A549 (cell line): ENCODE measurements around the gene TBXT. TPM values are rescaled to one million over a fixed set of nuclear protein-coding genes. Genes with fewer than 3 reads are reported as not detected.
"Not testable (repeated sequence)": the region's sequence is repeated elsewhere in the genome, so short reads cannot be mapped to it uniquely, and the experiment has no call there.

Source experiments
- ATAC-seq, 2 experiments: fragments of 200-7000 bp in 1 of 2; fragments of >200 bp in 1 of 2; cut with Nextera tagmentation in 1 of 2; cut with Tn5 transposase in 1 of 2; 3 replicates each; pipeline versions ENCODE4 v1.8.0 to v1.9.1; 2018 to 2020; ENCODE audit warnings: mild to moderate bottlenecking in 1 of 2, moderate library complexity in 1 of 2
- CTCF ChIA-PET: fragments of 300-600 bp; sonication (Branson Sonifier 250); formaldehyde crosslinking; extraction: SDS; loops from one replicate; lab custom pipeline; 2021; ENCODE audit warnings: antibody characterized with exemption, inconsistent platforms; lab: Yijun Ruan, JAX
- POLR2A ChIA-PET: fragments of 350-600 bp; formaldehyde crosslinking; extraction: SDS; loops from one replicate; lab custom pipeline; 2021; ENCODE audit warnings: antibody characterized with exemption, inconsistent platforms; lab: Yijun Ruan, JAX
- DNase-seq, 2 experiments: peaks; one replicate each; pipeline versions ENCODE4 v3.0.0 to v3.0.0-alpha.2; 2011 to 2016; ENCODE audit warnings: low read depth in 1 of 2, low spot score in 1 of 2
- FAIRE-seq: peaks from 2 replicates; lab custom pipeline; 2011; peaks lifted over from hg19 to GRCh38; lab: Jason Lieb, UNC
- H3K27ac ChIP-seq, 2 experiments: fragments of >200 bp; sonication (Bioruptor Twin); formaldehyde crosslinking; 3 replicates each; pipeline ENCODE4 v1.5.1; 2016 to 2017
- H3K4me1 ChIP-seq: fragments of >200 bp; sonication (Bioruptor Twin); formaldehyde crosslinking; 3 replicates; pipeline ENCODE4 v1.6.1; 2016
- H3K4me2 ChIP-seq: fragments of >200 bp; sonication (Bioruptor Twin); formaldehyde crosslinking; 3 replicates; pipeline ENCODE4 v1.6.1; 2016
- H3K4me3 ChIP-seq: fragments of >200 bp; sonication (Bioruptor Twin); formaldehyde crosslinking; 3 replicates; pipeline ENCODE4 v1.5.1; 2016
- H3K9me3 ChIP-seq: fragments of >200 bp; sonication (Bioruptor Twin); formaldehyde crosslinking; 3 replicates; pipeline ENCODE4 v1.6.1; 2016
- CEBPB ChIP-seq, 2 experiments: fragments of >200 bp in 1 of 2; sonication (Bioruptor Twin) in 1 of 2; formaldehyde crosslinking in 1 of 2; IDR thresholded peaks; 2 replicates each; pipeline ENCODE4 v1.6.1; 2012 to 2016
- CHD4 ChIP-seq: fragments of 200-600 bp; sonication (generic); IDR thresholded peaks from 2 replicates; pipeline ENCODE4 v1.6.1; 2016; ENCODE audit warnings: antibody characterized with exemption, mild to moderate bottlenecking, borderline replicate concordance
- EHF ChIP-seq: fragments of 250-450 bp; sonication (Bioruptor Pico); IDR thresholded peaks from 2 replicates; pipeline ENCODE4 v1.5.0; 2020; ENCODE audit warnings: mild to moderate bottlenecking
- EHMT2 ChIP-seq: fragments of 200-600 bp; sonication (generic); IDR thresholded peaks from 2 replicates; pipeline ENCODE4 v1.6.1; 2016; ENCODE audit warnings: antibody characterized with exemption, low read depth, mild to moderate bottlenecking, moderate library complexity
- EP300 ChIP-seq, 2 experiments: fragments of >200 bp; sonication (Bioruptor Twin); formaldehyde crosslinking; IDR thresholded peaks; 2 replicates in 1 of 2; 3 replicates in 1 of 2; pipeline ENCODE4 v1.6.1; 2016 to 2017
- ESRRA ChIP-seq: fragments of 150-350 bp; IDR thresholded peaks from 2 replicates; pipeline ENCODE4 v1.6.1; 2014; ENCODE audit warnings: mild to moderate bottlenecking, low read length, borderline replicate concordance
- HDAC2 ChIP-seq: fragments of 200-600 bp; sonication (generic); IDR thresholded peaks from 2 replicates; pipeline ENCODE4 v1.6.1; 2016
- HOXA7 ChIP-seq: fragments of 250-450 bp; sonication (Bioruptor Pico); IDR thresholded peaks from 2 replicates; pipeline ENCODE4 v1.5.0; 2020; ENCODE audit warnings: mild to moderate bottlenecking, moderate library complexity
- HOXB5 ChIP-seq: fragments of 250-450 bp; sonication (Bioruptor Pico); IDR thresholded peaks from 2 replicates; pipeline ENCODE4 v1.5.0; 2020; ENCODE audit warnings: mild to moderate bottlenecking, moderate library complexity
- KDM1A ChIP-seq: fragments of 200-600 bp; sonication (generic); IDR thresholded peaks from 2 replicates; pipeline ENCODE4 v1.6.1; 2016; ENCODE audit warnings: low read depth, mild to moderate bottlenecking
- KDM5A ChIP-seq: fragments of 200-600 bp; sonication (generic); IDR thresholded peaks from 2 replicates; pipeline ENCODE4 v1.6.1; 2016; ENCODE audit warnings: antibody characterized with exemption, mild to moderate bottlenecking
- MAZ ChIP-seq: fragments of 150-350 bp; IDR thresholded peaks from 2 replicates; pipeline ENCODE4 v1.6.1; 2014; ENCODE audit warnings: antibody characterized with exemption, low read depth, low read length, borderline replicate concordance
- NFE2L2 ChIP-seq: fragments of 150-350 bp; conservative IDR thresholded peaks from 2 replicates; pipeline ENCODE4 v1.6.1; 2014; ENCODE audit warnings: low read length
- NPAS2 ChIP-seq: fragments of 250-450 bp; sonication (Bioruptor Pico); IDR thresholded peaks from 2 replicates; pipeline ENCODE4 v1.8.0; 2022; ENCODE audit warnings: mild to moderate bottlenecking, moderate library complexity, borderline replicate concordance
- RAD21 ChIP-seq, 2 experiments: fragments of >200 bp in 1 of 2; sonication (Bioruptor Twin) in 1 of 2; formaldehyde crosslinking in 1 of 2; IDR thresholded peaks in 1 of 2; conservative IDR thresholded peaks in 1 of 2; 2 replicates in 1 of 2; 3 replicates in 1 of 2; pipeline ENCODE4 v1.6.1; 2012 to 2018; ENCODE audit warnings: inconsistent platforms in 1 of 2
- RARB ChIP-seq: fragments of 250-450 bp; sonication (Bioruptor Pico); IDR thresholded peaks from 2 replicates; pipeline ENCODE4 v1.8.0; 2021; ENCODE audit warnings: mild to moderate bottlenecking, moderate library complexity
- RFX5 ChIP-seq: fragments of 450-650 bp; IDR thresholded peaks from 2 replicates; pipeline ENCODE4 v1.7.1; 2014; ENCODE audit warnings: antibody characterized with exemption, mild to moderate bottlenecking, moderate library complexity
- SMC3 ChIP-seq: fragments of >200 bp; sonication (Bioruptor Twin); formaldehyde crosslinking; IDR thresholded peaks from 3 replicates; pipeline ENCODE4 v1.6.1; 2018; ENCODE audit warnings: inconsistent platforms
- SREBF2 ChIP-seq: fragments of 450-650 bp; IDR thresholded peaks from 2 replicates; pipeline ENCODE4 v1.6.1; 2014; ENCODE audit warnings: mild to moderate bottlenecking, moderate library complexity
- ZC3H11A ChIP-seq: fragments of 450-650 bp; IDR thresholded peaks from 2 replicates; pipeline ENCODE4 v1.6.1; 2014; ENCODE audit warnings: antibody characterized with exemption, mild to moderate bottlenecking
- ZSCAN20 ChIP-seq: fragments of 250-450 bp; sonication (Bioruptor Pico); IDR thresholded peaks from 2 replicates; pipeline ENCODE4 v1.8.0; 2022; ENCODE audit warnings: mild to moderate bottlenecking, moderate library complexity
- WGBS: methylation state at CpG from one replicate; pipeline ENCODE4 v1.1.6; 2017; ENCODE audit errors: missing lambda C conversion rate; 5-methylcytosine and 5-hydroxymethylcytosine counted together
- polyA plus RNA-seq, 4 experiments: library from polyadenylated mRNA; depleted of rRNA in 3 of 4; stranded (reverse); fragments of >200 nt; fragmentation: RNase III in 1 of 4; extraction: RNeasy Plus Mini Kit Qiagen cat#74134 plus additional on column Dnase treatment in 1 of 4; gene quantifications; 2 replicates in 3 of 4; 3 replicates in 1 of 4; pipeline ENCODE4 v1.2.3, GENCODE V29; 2011 to 2017
- TF ChIP-seq, protein P1 (sequence below): fragments of 250-450 bp; sonication (Bioruptor Pico); IDR thresholded peaks from 2 replicates; pipeline ENCODE4 v1.5.0; 2021; ENCODE audit warnings: mild to moderate bottlenecking, moderate library complexity, borderline replicate concordance
- TF ChIP-seq, protein P2 (sequence below): fragments of 200-600 bp; sonication (generic); IDR thresholded peaks from 2 replicates; pipeline ENCODE4 v1.6.1; 2016; ENCODE audit warnings: antibody characterized with exemption, mild to moderate bottlenecking, moderate library complexity
- TF ChIP-seq, protein P3 (sequence below): fragments of >200 bp; sonication (Bioruptor Twin); formaldehyde crosslinking; IDR thresholded peaks from 3 replicates; pipeline ENCODE4 v1.6.1; 2016
- TF ChIP-seq, protein P4 (sequence below): IDR thresholded peaks from 2 replicates; pipeline ENCODE4 v1.6.1; 2012
- TF ChIP-seq, protein P5 (sequence below): IDR thresholded peaks from 2 replicates; pipeline ENCODE4 v1.6.1; 2012

Gene TBXT
- polyA plus RNA-seq, 2 of the 4 experiments (the other 2 are of a cell fraction) = not detected

DNA sequence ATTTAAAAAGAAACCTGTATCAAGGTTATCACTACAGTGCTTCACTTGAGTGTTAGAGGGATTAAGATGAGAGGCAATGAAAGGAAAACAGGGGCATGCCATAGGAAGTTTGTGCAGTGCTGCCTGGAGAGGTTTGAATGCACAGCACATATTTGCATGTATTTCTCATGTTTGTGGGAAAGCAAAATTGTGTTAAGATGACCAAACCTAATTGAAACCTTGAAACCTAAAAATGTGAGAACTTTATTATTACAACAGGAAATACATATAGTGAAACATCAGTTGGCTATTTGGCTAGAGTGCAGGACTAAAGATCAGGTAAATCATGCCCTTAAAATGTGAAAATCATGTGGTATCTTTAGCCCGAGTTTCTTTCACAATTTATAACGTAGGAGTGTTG, 8.5 kb upstream of the TBXT start:
- no peak overlapping the region for H3K4me3 ChIP-seq
- H3K9me3 ChIP-seq = no peaks in the 10 kb centered on the region
- ChIA-PET POLR2A (no interaction called here), CTCF (no interaction called here)
- no peaks in the 10 kb centered on the region for H3K4me1 ChIP-seq
- FAIRE-seq = no peak
- WGBS = 2% methylated on average over 2 of the region's 2 CpGs
- TF ChIP-seq HOXB5 (CRISPR knock-in tag) (no peak), KDM1A (no peak), SMC3 (no peak), HDAC2 (no peak), RARB (CRISPR knock-in tag) (no peak), NPAS2 (CRISPR knock-in tag) (no peak), RAD21 (conservative IDR thresholded peaks at IDR 0.05 in 1 of 2, IDR thresholded peaks at IDR 0.05 in 1 of 2) (no peak), CEBPB (IDR thresholded peaks at IDR 0.05) (no peak)
- TF ChIP-seq, protein P1, sequence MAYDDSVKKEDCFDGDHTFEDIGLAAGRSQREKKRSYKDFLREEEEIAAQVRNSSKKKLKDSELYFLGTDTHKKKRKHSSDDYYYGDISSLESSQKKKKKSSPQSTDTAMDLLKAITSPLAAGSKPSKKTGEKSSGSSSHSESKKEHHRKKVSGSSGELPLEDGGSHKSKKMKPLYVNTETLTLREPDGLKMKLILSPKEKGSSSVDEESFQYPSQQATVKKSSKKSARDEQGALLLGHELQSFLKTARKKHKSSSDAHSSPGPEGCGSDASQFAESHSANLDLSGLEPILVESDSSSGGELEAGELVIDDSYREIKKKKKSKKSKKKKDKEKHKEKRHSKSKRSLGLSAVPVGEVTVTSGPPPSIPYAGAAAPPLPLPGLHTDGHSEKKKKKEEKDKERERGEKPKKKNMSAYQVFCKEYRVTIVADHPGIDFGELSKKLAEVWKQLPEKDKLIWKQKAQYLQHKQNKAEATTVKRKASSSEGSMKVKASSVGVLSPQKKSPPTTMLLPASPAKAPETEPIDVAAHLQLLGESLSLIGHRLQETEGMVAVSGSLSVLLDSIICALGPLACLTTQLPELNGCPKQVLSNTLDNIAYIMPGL = no peak
- no peak overlapping the region for H3K4me2 ChIP-seq
- no peak for ATAC-seq
- DNase-seq = no peak
- H3K27ac ChIP-seq = no peak overlapping the region

DNA sequence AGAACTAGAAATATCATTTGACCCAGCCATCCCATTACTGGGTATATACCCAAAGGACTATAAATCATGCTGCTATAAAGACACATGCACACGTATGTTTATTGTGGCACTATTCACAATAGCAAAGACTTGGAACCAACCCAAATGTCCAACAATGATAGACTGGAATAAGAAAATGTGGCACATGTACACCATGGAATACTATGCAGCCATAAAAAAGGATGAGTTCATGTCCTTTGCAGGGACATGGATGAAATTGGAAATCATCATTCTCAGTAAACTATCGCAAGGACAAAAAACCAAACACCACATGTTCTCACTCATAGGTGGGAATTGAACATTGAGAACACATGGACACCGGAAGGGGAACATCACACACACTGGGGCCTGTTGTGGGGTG, 7.4 kb upstream of the TBXT start:
- DNase-seq, ATAC-seq, H3K4me2 ChIP-seq, POLR2A ChIA-PET, H3K27ac ChIP-seq, FAIRE-seq, H3K4me3 ChIP-seq, CTCF ChIA-PET, H3K9me3 ChIP-seq, H3K4me1 ChIP-seq: not testable (repeated sequence)
- 28% methylated on average over 2 of the region's 3 CpGs for WGBS

DNA sequence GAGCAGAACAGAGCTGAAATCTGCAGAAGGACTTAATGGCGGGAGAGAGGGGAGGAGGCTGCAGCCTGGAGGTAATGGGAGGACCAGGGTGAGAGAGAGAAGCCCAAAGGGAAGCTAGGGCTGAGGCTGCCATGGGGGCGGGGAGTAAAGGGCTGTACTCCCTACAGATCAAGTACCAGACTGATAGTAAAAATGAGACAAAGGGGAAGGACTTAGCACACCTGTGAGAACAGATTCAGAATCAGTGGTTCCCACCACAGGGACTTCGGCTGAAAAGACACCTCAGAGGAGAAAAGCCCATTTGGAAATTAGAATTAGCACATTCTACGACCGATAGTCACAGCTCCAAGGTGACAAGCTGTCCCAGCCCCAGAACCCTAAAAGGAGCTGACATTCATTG, 6.4 kb upstream of the TBXT start:
- CTCF ChIA-PET = no interaction called here
- no peaks in the 10 kb centered on the region for H3K4me1 ChIP-seq
- H3K4me3 ChIP-seq = no peak overlapping the region
- WGBS = 50% methylated on average over 5 of the region's 5 CpGs
- no peaks in the 10 kb centered on the region for H3K9me3 ChIP-seq
- H3K27ac ChIP-seq = no peak overlapping the region
- POLR2A ChIA-PET = no interaction called here
- TF ChIP-seq, protein P2, sequence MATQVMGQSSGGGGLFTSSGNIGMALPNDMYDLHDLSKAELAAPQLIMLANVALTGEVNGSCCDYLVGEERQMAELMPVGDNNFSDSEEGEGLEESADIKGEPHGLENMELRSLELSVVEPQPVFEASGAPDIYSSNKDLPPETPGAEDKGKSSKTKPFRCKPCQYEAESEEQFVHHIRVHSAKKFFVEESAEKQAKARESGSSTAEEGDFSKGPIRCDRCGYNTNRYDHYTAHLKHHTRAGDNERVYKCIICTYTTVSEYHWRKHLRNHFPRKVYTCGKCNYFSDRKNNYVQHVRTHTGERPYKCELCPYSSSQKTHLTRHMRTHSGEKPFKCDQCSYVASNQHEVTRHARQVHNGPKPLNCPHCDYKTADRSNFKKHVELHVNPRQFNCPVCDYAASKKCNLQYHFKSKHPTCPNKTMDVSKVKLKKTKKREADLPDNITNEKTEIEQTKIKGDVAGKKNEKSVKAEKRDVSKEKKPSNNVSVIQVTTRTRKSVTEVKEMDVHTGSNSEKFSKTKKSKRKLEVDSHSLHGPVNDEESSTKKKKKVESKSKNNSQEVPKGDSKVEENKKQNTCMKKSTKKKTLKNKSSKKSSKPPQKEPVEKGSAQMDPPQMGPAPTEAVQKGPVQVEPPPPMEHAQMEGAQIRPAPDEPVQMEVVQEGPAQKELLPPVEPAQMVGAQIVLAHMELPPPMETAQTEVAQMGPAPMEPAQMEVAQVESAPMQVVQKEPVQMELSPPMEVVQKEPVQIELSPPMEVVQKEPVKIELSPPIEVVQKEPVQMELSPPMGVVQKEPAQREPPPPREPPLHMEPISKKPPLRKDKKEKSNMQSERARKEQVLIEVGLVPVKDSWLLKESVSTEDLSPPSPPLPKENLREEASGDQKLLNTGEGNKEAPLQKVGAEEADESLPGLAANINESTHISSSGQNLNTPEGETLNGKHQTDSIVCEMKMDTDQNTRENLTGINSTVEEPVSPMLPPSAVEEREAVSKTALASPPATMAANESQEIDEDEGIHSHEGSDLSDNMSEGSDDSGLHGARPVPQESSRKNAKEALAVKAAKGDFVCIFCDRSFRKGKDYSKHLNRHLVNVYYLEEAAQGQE = no peak
- TF ChIP-seq HOXA7 (CRISPR knock-in tag) (no peak), MAZ (no peak), NFE2L2 (no peak), EHMT2 (no peak), SREBF2 (no peak), EHF (CRISPR knock-in tag) (no peak), EP300 (IDR thresholded peaks at IDR 0.05) (no peak), ZC3H11A (no peak), KDM5A (no peak), ESRRA (no peak), CHD4 (no peak), ZSCAN20 (no peak), RFX5 (no peak)
- TF ChIP-seq, protein P3, sequence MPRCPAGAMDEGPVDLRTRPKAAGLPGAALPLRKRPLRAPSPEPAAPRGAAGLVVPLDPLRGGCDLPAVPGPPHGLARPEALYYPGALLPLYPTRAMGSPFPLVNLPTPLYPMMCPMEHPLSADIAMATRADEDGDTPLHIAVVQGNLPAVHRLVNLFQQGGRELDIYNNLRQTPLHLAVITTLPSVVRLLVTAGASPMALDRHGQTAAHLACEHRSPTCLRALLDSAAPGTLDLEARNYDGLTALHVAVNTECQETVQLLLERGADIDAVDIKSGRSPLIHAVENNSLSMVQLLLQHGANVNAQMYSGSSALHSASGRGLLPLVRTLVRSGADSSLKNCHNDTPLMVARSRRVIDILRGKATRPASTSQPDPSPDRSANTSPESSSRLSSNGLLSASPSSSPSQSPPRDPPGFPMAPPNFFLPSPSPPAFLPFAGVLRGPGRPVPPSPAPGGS = no peak
- TF ChIP-seq, protein P4, sequence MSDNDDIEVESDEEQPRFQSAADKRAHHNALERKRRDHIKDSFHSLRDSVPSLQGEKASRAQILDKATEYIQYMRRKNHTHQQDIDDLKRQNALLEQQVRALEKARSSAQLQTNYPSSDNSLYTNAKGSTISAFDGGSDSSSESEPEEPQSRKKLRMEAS = no peak
- TF ChIP-seq, protein P5, sequence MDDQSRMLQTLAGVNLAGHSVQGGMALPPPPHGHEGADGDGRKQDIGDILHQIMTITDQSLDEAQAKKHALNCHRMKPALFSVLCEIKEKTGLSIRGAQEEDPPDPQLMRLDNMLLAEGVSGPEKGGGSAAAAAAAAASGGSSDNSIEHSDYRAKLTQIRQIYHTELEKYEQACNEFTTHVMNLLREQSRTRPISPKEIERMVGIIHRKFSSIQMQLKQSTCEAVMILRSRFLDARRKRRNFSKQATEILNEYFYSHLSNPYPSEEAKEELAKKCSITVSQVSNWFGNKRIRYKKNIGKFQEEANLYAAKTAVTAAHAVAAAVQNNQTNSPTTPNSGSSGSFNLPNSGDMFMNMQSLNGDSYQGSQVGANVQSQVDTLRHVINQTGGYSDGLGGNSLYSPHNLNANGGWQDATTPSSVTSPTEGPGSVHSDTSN = no peak
- FAIRE-seq (no peak), DNase-seq (no peak), ATAC-seq (no peak)
- no peak overlapping the region for H3K4me2 ChIP-seq
